ENCODE data around the gene OR5H1.

GRCh38 chr3:98172621-98173020 lies 42.1 kb downstream of the OR5H1 start:
- TF ChIP-seq CTCF (conservative IDR thresholded peaks at IDR 0.05 in 1 of 2, IDR thresholded peaks at IDR 0.05 in 1 of 2; ENCODE audit: extremely low read depth in 1 of 2, insufficient read depth in 1 of 2, low read depth in 1 of 2, low read length in 2 of 2) (no peak), EZH2 (IDR thresholded peaks at IDR 0.05; ENCODE audit: borderline replicate concordance, low read length) (no peak)
